T-helper 22 cell (primary cell): Measurements from ENCODE around the gene BARHL1.

Experiments used
- DNase-seq: peaks from one replicate; pipeline ENCODE4 v3.0.0-alpha.2; 2020; ENCODE audit warnings: low read depth

Gene BARHL1

DNA sequence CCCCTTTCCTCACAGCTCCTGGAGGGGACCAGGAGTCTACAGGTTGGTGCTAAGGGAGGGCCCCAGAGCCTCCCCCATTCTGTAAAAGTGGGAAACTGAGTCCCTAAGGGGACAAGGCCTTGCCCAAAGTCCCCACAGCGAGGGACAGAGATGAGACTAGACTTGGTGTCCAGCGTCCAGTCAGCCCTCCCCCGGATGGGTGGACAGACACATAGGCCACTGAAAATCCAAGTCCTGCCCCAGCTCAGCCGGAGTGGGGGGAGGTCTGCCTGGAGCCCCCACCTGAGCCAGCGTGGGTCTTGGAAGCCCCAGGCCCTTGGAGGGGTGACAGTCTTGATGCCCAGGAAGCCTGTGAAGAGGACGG lies 5.2 kb downstream of the BARHL1 start:
- no peak for DNase-seq

DNA sequence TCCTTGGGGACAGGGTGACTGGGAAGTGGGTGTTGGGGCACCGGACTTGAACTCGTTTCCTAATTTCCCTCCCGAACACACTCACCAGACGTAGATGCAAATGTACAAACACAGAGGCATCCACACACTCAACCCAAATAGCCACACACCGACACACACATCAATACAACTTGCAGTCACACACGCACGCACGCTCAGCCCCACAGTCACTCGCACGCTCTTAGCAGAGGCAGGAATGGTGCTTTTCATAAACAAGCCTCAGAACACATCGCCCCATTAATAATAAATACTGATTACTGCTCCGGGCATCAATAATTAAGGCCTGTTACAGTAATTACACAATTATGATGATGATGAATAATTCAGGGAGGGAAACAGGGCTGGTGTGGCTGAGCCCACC lies 5.7 kb downstream of the BARHL1 start:
- DNase-seq: no peak

GRCh38 chr9:132588501-132589147 lies 6.2 kb downstream of the BARHL1 start:
- no peak for DNase-seq

- no peak for DNase-seq
Observed at GRCh38 chr9:132589148-132590036, 7.0 kb downstream of the BARHL1 start.

DNA sequence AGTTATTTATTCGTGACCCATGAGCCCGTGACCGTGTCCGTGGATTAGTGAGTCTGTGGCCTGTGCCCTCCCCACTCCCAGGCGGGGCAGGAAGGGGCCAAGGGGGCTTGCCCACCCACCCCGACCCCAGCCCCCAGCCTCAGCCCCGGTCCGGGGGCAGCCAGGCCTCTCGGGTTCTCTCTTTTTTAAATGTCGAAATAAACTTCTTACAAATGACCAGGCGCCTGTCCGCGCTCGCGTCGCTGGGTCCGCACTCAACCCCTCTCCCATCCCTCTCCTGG lies 7.6 kb downstream of the BARHL1 start:
- DNase-seq: no peak

GRCh38 chr9:132590318-132591182 lies 8.1 kb downstream of the BARHL1 start:
- no peak for DNase-seq

- DNase-seq: no peak
Observed at GRCh38 chr9:132591244-132591643, 8.8 kb downstream of the BARHL1 start.

- no peak for DNase-seq
Observed at GRCh38 chr9:132591751-132592314, 9.4 kb downstream of the BARHL1 start.

DNA sequence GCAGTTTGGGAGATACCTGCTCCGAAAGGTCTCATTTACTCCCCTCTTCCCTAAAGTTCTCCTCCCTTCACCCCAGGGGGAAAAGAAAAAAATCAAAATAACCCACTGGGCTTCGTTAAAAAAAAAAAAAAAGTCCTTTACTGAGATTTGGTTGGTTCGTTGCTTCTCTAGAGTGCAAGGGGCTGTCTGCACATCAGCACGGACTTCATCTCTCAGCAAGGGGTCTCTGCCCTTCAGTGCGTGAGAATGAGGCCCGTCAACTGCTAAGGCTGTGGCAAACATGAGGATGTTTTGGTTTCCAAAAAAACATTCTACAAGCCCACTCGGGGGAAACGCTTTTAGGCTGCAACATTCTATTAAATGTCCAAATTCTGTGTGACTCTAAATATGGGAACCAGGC lies 10.0 kb downstream of the BARHL1 start:
- no peak for DNase-seq

DNA sequence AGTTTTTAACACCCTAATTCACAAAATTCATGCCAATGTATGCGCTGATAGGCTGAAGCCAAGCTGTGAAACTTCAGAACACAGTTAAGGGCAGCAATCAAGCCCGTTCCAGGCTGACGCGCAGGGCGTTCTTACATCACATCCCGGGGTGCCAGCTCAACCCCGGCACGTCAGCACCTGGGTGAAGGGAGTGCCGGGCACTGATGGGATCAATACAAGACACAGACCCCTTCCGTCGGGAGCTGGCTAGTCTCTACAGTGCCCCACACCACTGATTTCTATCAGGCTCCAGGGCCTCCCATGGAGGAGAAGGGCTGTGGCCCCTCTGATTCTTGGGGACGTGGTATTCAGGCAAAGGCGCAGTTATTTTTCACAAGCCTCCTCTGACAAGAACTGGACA lies 12.0 kb downstream of the BARHL1 start:
- DNase-seq: no peak

DNA sequence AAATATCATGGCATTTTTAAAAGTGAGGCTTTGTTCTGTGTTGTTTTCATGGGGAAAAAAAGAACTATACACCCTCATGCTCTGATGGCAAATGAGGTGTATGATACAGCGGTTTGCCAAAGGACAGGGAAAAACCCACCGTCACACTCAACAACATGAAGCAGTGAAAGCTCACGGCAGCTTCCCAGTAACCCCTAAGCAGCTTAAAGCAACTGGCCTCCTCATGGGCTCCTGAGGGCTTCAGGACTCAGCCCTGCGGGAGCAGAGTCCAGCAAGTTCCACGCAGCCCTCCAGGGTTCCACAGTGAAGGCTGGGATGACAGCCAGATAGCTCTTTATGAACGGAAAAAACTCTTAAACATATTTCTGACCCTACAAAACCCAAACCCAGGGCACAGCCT lies 12.9 kb downstream of the BARHL1 start:
- DNase-seq: no peak

- no peak for DNase-seq
Observed at GRCh38 chr9:132596200-132596599, 13.8 kb downstream of the BARHL1 start.

- no peak for DNase-seq
Observed at GRCh38 chr9:132597073-132597775, 14.8 kb downstream of the BARHL1 start.

GRCh38 chr9:132600326-132600984 lies 18.0 kb downstream of the BARHL1 start:
- DNase-seq: no peak

DNA sequence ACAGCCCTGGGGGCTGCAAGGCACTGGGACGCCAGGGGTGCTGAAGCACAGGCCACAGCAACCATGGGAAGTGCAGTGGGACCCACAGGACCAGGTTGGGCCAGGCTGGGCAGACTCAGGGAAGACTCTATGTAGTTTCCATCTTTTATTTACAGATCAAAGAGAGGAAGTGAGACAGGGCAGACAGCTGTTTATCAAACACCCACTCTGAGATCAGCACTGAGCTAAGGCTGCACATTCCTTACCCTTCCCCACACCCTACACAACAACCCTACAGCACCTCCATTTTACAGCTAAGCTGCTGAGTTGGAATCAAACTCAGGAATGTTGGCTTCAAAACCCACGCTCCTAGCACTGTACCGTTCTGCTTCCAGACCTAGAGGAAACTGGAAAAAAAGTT lies 19.8 kb downstream of the BARHL1 start:
- DNase-seq: no peak

DNA sequence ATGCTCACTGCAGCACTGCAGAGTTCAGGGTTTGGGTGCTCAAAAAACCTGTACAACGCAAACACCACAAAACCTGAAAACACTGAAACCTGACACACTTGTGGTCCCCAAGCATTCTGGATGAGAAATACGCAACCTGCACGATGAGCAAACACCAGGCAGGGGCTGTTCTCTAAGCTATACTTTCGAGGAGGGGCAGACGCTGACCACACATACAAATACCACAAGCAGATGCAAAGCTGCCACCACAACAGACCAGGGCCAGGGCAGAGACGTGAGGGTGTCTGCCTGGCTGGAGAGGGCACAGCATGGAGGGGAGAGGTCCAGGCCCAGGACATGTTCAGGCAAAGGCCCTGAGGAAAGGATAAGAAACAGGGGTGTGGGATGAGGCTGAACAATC lies 23.0 kb downstream of the BARHL1 start:
- no peak for DNase-seq

- DNase-seq: no peak
Observed at GRCh38 chr9:132606066-132606465, 23.7 kb downstream of the BARHL1 start.

GRCh38 chr9:132609184-132609583 lies 26.8 kb downstream of the BARHL1 start:
- DNase-seq: no peak

GRCh38 chr9:132609829-132610228 lies 27.4 kb downstream of the BARHL1 start:
- no peak for DNase-seq

- DNase-seq: no peak
Observed at GRCh38 chr9:132610661-132611060, 28.3 kb downstream of the BARHL1 start.

GRCh38 chr9:132614324-132614723 lies 31.9 kb downstream of the BARHL1 start:
- DNase-seq: no peak
